GM18517 (cell line): ENCODE results near the gene CSAG2.

Source experiments
- ATAC-seq: cut with Tn5 transposase; IDR thresholded peaks from one replicate; pipeline ENCODE4 v1.9.1; 2021; ENCODE audit warnings: mild to moderate bottlenecking, moderate library complexity; ENCODE audit not compliant: unreplicated experiment

The CSAG2 gene

GRCh38 chrX:152674135-152674534 is 34.9 kb downstream of the CSAG2 start:
- ATAC-seq = no peak

GRCh38 chrX:152663086-152663485 is 46.0 kb downstream of the CSAG2 start:
- no peak for ATAC-seq

- no peak for ATAC-seq
Measured at GRCh38 chrX:152658302-152658701, 50.8 kb downstream of the CSAG2 start.
